ENCODE data around the gene ANAPC7. TPM values are rescaled to one million over a fixed set of nuclear protein-coding genes. Genes with fewer than 3 reads are reported as not detected.

The ANAPC7 gene
- total RNA-seq, 2 donors from 2014 or later, result 22.1 to 40.1 TPM

DNA sequence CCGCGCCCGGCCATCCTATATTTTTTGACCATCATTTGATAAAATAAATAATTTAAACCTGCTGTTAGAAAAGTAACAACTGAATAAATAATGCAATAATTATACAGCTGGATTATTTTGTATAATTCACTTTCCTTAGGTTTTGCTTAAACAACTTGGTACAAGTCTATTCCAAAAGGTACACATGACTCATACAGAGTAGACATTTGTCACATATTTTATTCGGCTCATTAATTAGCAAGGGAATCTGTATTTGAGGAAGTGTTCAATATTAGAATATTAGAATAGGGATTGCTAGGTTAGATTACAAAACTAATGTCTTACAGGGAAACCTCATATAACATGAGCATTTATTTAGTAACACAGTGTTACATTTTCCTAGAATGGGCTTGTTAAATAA is 73.8 kb downstream of the ANAPC7 start:
- no peaks in the 10 kb centered on the region for H3K9me3 ChIP-seq
- no peak overlapping the region for H3K9ac ChIP-seq (ENCODE audit: low read depth in 2 of 2, low read length in 2 of 2)
- DNase-seq, result no peak
- peaks cover 41% of the 10 kb centered on the region for H3K36me3 ChIP-seq
- no peaks in the 10 kb centered on the region for H3K4me1 ChIP-seq
- no peak overlapping the region for H3K4me3 ChIP-seq
- intact Hi-C loops (cut with DNase I), result no loop called here
- TF ChIP-seq, protein P1, sequence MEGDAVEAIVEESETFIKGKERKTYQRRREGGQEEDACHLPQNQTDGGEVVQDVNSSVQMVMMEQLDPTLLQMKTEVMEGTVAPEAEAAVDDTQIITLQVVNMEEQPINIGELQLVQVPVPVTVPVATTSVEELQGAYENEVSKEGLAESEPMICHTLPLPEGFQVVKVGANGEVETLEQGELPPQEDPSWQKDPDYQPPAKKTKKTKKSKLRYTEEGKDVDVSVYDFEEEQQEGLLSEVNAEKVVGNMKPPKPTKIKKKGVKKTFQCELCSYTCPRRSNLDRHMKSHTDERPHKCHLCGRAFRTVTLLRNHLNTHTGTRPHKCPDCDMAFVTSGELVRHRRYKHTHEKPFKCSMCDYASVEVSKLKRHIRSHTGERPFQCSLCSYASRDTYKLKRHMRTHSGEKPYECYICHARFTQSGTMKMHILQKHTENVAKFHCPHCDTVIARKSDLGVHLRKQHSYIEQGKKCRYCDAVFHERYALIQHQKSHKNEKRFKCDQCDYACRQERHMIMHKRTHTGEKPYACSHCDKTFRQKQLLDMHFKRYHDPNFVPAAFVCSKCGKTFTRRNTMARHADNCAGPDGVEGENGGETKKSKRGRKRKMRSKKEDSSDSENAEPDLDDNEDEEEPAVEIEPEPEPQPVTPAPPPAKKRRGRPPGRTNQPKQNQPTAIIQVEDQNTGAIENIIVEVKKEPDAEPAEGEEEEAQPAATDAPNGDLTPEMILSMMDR (IDR thresholded peaks at IDR 0.05), result no peak
- no peak overlapping the region for H3K27ac ChIP-seq
- no peaks in the 10 kb centered on the region for H3K27me3 ChIP-seq

Other genes with a start within 250 kb of the ANAPC7 start
- 100 to 1,000 TPM; 248 to 311 TPM for gene ATP2A2, start 122.5 kb downstream of the ANAPC7 start, total RNA-seq
- gene ARPC3, start 46.6 kb upstream of the ANAPC7 start, total RNA-seq, result 100 to 1,000 TPM; 252 to 321 TPM
- gene GPN3, start 64.5 kb upstream of the ANAPC7 start, total RNA-seq, result 10 to 100 TPM; 10.9 to 21.8 TPM
- 1 to 10 TPM; 1.6 TPM for gene FAM216A, start 65.1 kb upstream of the ANAPC7 start, total RNA-seq
- 100 to 1,000 TPM; 120 to 130 TPM for gene VPS29, start 98.4 kb upstream of the ANAPC7 start, total RNA-seq
- gene RAD9B, start 98.6 kb upstream of the ANAPC7 start, total RNA-seq, result under 1 TPM; 0.19 to 0.69 TPM
- 10 to 100 TPM; 25.7 to 34.9 TPM for gene PPTC7, start 179.6 kb upstream of the ANAPC7 start, total RNA-seq
- 10 to 100 TPM in 1 of 2 donors, 1 to 10 TPM in 1; 9.2 to 10.2 TPM for gene TCTN1, start 210.4 kb upstream of the ANAPC7 start, total RNA-seq